Medulla oblongata (tissue), 1 donor: Measurements from ENCODE around the gene SMARCA2.
"Not testable (repeated sequence)": the region's sequence is repeated elsewhere in the genome, so short reads cannot be mapped to it uniquely, and the experiment has no call there.

Source experiments
- DNase-seq: peaks from one replicate; pipeline ENCODE4 v3.0.0-alpha.2; 2015; ENCODE audit errors: extremely low spot score

Gene SMARCA2

GRCh38 chr9:2140600-2141223, 125.6 kb downstream of the SMARCA2 start:
- DNase-seq = no peak

GRCh38 chr9:2142212-2142611, 127.1 kb downstream of the SMARCA2 start:
- DNase-seq = no peak

- DNase-seq = no peak
These were observed 129.5 kb downstream of the SMARCA2 start for GRCh38 chr9:2144619-2145018.

- no peak for DNase-seq
These were observed 130.6 kb downstream of the SMARCA2 start for GRCh38 chr9:2145746-2146145.

- not testable (repeated sequence) for DNase-seq
These were observed 131.6 kb downstream of the SMARCA2 start for GRCh38 chr9:2146700-2147099.

GRCh38 chr9:2150338-2150737, 135.2 kb downstream of the SMARCA2 start:
- no peak for DNase-seq

- no peak for DNase-seq
These were observed 136.0 kb downstream of the SMARCA2 start for GRCh38 chr9:2151171-2151570.

GRCh38 chr9:2152966-2153629, 138.0 kb downstream of the SMARCA2 start:
- no peak for DNase-seq

- no peak for DNase-seq
These were observed 138.6 kb downstream of the SMARCA2 start for GRCh38 chr9:2153630-2154217.

- no peak for DNase-seq
These were observed 139.6 kb downstream of the SMARCA2 start for GRCh38 chr9:2154731-2155130.

- DNase-seq = no peak
These were observed 140.8 kb downstream of the SMARCA2 start for GRCh38 chr9:2155966-2156365.

- DNase-seq = peak; percentile 77
These were observed 142.3 kb downstream of the SMARCA2 start for GRCh38 chr9:2157277-2158110.

- peak; percentile 79 for DNase-seq
These were observed 143.0 kb downstream of the SMARCA2 start for GRCh38 chr9:2158111-2158610.

GRCh38 chr9:2158766-2159430, 143.8 kb downstream of the SMARCA2 start:
- peak; percentile 44 for DNase-seq

GRCh38 chr9:2159521-2160454, 144.6 kb downstream of the SMARCA2 start:
- peak; percentile 63 for DNase-seq

- no peak for DNase-seq
These were observed 146.5 kb downstream of the SMARCA2 start for GRCh38 chr9:2161661-2162060.

- DNase-seq = no peak
These were observed 148.2 kb downstream of the SMARCA2 start for GRCh38 chr9:2163231-2163885.

GRCh38 chr9:2164268-2164667, 149.1 kb downstream of the SMARCA2 start:
- DNase-seq = no peak

GRCh38 chr9:2166203-2166602, 151.1 kb downstream of the SMARCA2 start:
- no peak for DNase-seq

- no peak for DNase-seq
These were observed 153.9 kb downstream of the SMARCA2 start for GRCh38 chr9:2169035-2169434.
